C4-2B (cell line): ENCODE measurements around the gene ARHGAP10.
A peak's percentile ranks its signal among the peaks of the same experiment; 100 is the strongest.

Experiments
- H3K27ac ChIP-seq: fragments of 450-650 bp; 2 replicates; pipeline ENCODE4 v1.5.1; 2017
- CTCF ChIP-seq: fragments of 450-650 bp; conservative IDR thresholded peaks from 2 replicates; pipeline ENCODE4 v1.5.1; 2017; ENCODE audit warnings: mild to moderate bottlenecking
- ZFX ChIP-seq: fragments of 450-650 bp; IDR thresholded peaks from 2 replicates; pipeline ENCODE4 v1.6.1; 2017

Gene ARHGAP10

GRCh38 chr4:147731580-147732517 is at the start of gene ARHGAP10:
Gene ARHGAP10, plus strand, starts transcription at chr4:147732088. Its CDS starts 214 bp downstream, at chr4:147732302.
- peak within 1 kb of the TSS; percentile 86 for H3K27ac ChIP-seq
- TF ChIP-seq CTCF (no peak), ZFX (peak; percentile 55)

- TF ChIP-seq CTCF (no peak), ZFX (no peak)
- H3K27ac ChIP-seq, result no peak overlapping the region
These were observed 49.1 kb upstream of the ARHGAP10 start for GRCh38 chr4:147682755-147683154.

GRCh38 chr4:147683188-147683591 is 48.7 kb upstream of the ARHGAP10 start:
- H3K27ac ChIP-seq, result peak overlapping the region; percentile 84

GRCh38 chr4:147683717-147684700 is 47.9 kb upstream of the ARHGAP10 start, which contains the start of gene PRMT9:
Gene PRMT9, minus strand, starts transcription at chr4:147684163. Its CDS starts 176 bp downstream, at chr4:147683987.
- peak within 1 kb of the TSS; percentile 84 for H3K27ac ChIP-seq
- TF ChIP-seq ZFX, result peak; percentile 13; the same call in 1 of the 2 replicates
- TF ChIP-seq CTCF, result no peak

More at GRCh38 chr4:147683188-147683591, 48.7 kb upstream of the ARHGAP10 start:
- TF ChIP-seq ZFX (no peak), CTCF (no peak)

- H3K27ac ChIP-seq, result no peak overlapping the region
- no peak for TF ChIP-seq ZFX
- TF ChIP-seq CTCF, result no peak
These were observed 42.8 kb upstream of the ARHGAP10 start for GRCh38 chr4:147689067-147689466.

- H3K27ac ChIP-seq, result no peak overlapping the region
- TF ChIP-seq ZFX, result no peak
- no peak for TF ChIP-seq CTCF
These were observed 40.1 kb upstream of the ARHGAP10 start for GRCh38 chr4:147691820-147692219.
